Smooth muscle cell (in vitro differentiated cells): ENCODE data around the gene ADGRL3. TPM values are rescaled to one million over a fixed set of nuclear protein-coding genes. Genes with fewer than 3 reads are reported as not detected.

Experiments
- DNase-seq: peaks from one replicate; lab custom pipeline; 2025; ENCODE audit not compliant: unreplicated experiment; lab: John Stamatoyannopoulos, UW
- H2AFZ ChIP-seq: fragments of 200-600 bp; sonication (generic); 2 replicates; pipeline ENCODE4 v1.6.0; 2016; ENCODE audit warnings: antibody characterized with exemption, low read depth, mild to moderate bottlenecking
- H3F3A ChIP-seq: fragments of 200-600 bp; sonication (generic); 2 replicates; pipeline ENCODE4 v1.6.0; 2017; ENCODE audit warnings: antibody characterized with exemption, low read depth
- H3K27ac ChIP-seq: fragments of 200-600 bp; sonication (generic); 2 replicates; pipeline ENCODE4 v1.5.1; 2016; ENCODE audit warnings: low read depth, mild to moderate bottlenecking
- H3K27me3 ChIP-seq: fragments of 200-600 bp; sonication (generic); 2 replicates; pipeline ENCODE4 v1.6.1; 2016; ENCODE audit warnings: low read depth, mild to moderate bottlenecking
- H3K36me3 ChIP-seq: fragments of 200-600 bp; sonication (generic); 2 replicates; pipeline ENCODE4 v1.5.1; 2016; ENCODE audit warnings: low read depth
- H3K4me1 ChIP-seq: fragments of 200-600 bp; sonication (generic); 2 replicates; pipeline ENCODE4 v1.5.1; 2016; ENCODE audit warnings: low read depth
- H3K4me2 ChIP-seq: fragments of 200-600 bp; sonication (generic); 2 replicates; pipeline ENCODE4 v1.6.0; 2016; ENCODE audit warnings: mild to moderate bottlenecking
- H3K4me3 ChIP-seq: fragments of 200-600 bp; sonication (generic); 2 replicates; pipeline ENCODE4 v1.5.1; 2016; ENCODE audit warnings: mild to moderate bottlenecking
- H3K79me2 ChIP-seq: fragments of 200-600 bp; sonication (generic); 2 replicates; pipeline ENCODE4 v1.6.0; 2016; ENCODE audit warnings: low read depth, mild to moderate bottlenecking
- H3K9ac ChIP-seq: fragments of 200-600 bp; sonication (generic); 2 replicates; pipeline ENCODE4 v1.6.0; 2016; ENCODE audit warnings: low read depth
- H3K9me3 ChIP-seq: fragments of 200-600 bp; sonication (generic); replicated peaks from 2 replicates; pipeline ENCODE4 v1.5.1; 2016; ENCODE audit warnings: low read depth
- H4K20me1 ChIP-seq: fragments of 200-600 bp; sonication (generic); 2 replicates; pipeline ENCODE4 v1.6.0; 2016; ENCODE audit warnings: low read depth
- polyA plus RNA-seq: library from polyadenylated mRNA; unstranded; fragments of >200 nt; fragmentation: Nextera tagmentation; extraction: Ambion mirVana; gene quantifications from 2 replicates; pipeline ENCODE4 v1.2.1, GENCODE V29; 2016
- small RNA-seq: library from RNA; depleted of rRNA; stranded (forward); fragments of <200 nt; gene quantifications from one replicate; pipeline ENCODE3, GENCODE V24; 2014
- total RNA-seq: library from RNA; depleted of rRNA; stranded (reverse); fragments of >200 nt; gene quantifications from 2 replicates; pipeline ENCODE4 v1.2.3, GENCODE V29; 2014
- TF ChIP-seq, protein P1 (sequence below): fragments of 200-600 bp; sonication (generic); IDR thresholded peaks from 2 replicates; pipeline ENCODE4 v1.5.1; 2017; ENCODE audit warnings: borderline replicate concordance, mild to moderate bottlenecking, antibody characterized with exemption; ENCODE audit not compliant: insufficient read depth, poor library complexity, severe bottlenecking

The ADGRL3 gene
- total and polyA plus RNA-seq, 2 experiments from 2014 or later = 2.4 to 9.5 TPM

DNA sequence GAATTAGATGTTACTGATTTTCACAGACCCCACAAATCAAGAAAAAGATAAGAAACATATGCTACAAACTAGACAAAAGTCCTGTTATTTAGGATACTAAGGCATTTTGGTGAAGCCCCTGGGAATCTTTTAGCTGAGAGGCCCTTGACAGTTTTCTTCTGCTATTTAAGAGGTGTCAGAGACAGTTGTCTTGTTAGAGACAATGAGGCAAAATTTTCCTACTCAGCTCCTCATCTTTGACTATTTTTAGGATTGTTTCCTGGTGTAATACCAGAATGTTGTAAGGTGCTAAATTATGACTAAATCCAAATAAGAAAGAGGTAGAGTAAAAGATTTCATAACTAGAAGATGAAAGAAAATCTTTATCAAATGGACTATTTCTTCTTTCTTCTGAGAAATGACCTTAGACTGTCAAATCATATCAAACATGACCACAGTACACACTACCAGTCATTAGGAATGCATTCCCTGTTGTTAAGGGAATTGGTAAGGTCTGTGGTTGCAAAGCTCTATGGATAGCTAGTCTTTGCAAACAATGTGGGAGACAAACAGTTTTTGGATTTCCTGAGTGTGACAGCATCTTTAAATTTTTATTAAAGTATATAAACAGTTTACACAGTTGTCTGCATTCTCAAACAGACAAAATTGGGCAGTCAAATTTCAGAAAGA lies 926.1 kb downstream of the ADGRL3 start:
- no peaks in the 10 kb centered on the region for H3K27me3 ChIP-seq
- no peaks in the 10 kb centered on the region for H3K9me3 ChIP-seq
- no peak overlapping the region for H3K4me3 ChIP-seq
- no peaks in the 10 kb centered on the region for H4K20me1 ChIP-seq
- H3F3A ChIP-seq = no peaks in the 10 kb centered on the region
- TF ChIP-seq, protein P1, sequence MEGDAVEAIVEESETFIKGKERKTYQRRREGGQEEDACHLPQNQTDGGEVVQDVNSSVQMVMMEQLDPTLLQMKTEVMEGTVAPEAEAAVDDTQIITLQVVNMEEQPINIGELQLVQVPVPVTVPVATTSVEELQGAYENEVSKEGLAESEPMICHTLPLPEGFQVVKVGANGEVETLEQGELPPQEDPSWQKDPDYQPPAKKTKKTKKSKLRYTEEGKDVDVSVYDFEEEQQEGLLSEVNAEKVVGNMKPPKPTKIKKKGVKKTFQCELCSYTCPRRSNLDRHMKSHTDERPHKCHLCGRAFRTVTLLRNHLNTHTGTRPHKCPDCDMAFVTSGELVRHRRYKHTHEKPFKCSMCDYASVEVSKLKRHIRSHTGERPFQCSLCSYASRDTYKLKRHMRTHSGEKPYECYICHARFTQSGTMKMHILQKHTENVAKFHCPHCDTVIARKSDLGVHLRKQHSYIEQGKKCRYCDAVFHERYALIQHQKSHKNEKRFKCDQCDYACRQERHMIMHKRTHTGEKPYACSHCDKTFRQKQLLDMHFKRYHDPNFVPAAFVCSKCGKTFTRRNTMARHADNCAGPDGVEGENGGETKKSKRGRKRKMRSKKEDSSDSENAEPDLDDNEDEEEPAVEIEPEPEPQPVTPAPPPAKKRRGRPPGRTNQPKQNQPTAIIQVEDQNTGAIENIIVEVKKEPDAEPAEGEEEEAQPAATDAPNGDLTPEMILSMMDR = no peak
- no peak overlapping the region for H3K27ac ChIP-seq
- no peaks in the 10 kb centered on the region for H3K4me1 ChIP-seq
- no peak for DNase-seq
- no peak overlapping the region for H2AFZ ChIP-seq
- H3K36me3 ChIP-seq = no peaks in the 10 kb centered on the region
- no peaks in the 10 kb centered on the region for H3K79me2 ChIP-seq
- no peak overlapping the region for H3K4me2 ChIP-seq
- no peak overlapping the region for H3K9ac ChIP-seq

Small RNA genes lying within 50 kb of the gene (small RNA-seq; reads per million reads assigned to genes)
- not detected for gene RF00019
